ENCODE measurements around the gene CHAF1B.

Gene CHAF1B

DNA sequence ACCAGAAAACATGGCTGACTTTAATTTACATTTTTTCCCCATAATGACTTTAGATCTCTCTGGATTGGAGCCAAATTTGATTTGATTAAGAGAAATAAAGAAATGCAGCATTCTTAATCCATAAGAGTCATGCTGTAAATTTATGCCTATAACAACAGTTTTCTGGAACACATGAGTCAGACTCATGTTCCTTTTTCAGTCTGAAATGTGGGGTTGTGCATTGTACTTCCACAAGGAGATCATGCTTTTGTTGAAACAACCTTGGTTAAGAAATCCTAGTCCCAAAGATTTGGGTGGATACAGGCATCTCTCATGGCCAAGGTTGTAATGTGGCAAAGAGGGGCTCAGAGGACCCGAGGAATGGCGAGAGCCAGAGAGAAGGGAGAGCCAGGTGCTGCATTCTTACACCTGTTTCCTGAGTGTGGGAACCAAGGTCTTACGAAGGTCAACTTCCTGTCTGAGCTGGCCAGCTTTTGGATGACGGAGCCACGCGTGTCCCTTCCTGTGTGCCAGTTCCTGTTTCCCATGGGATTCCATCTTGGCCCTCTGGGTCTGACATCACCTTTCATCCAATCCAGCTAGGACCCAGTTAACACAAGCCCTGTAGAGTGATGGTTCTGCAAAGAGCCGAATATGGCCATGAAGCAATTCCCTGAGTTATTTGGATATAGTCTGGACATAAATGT is 71.7 kb downstream of the CHAF1B start:
- no peak for DNase-seq (ENCODE audit: low read depth, low spot score)
- H3K27ac ChIP-seq: no peak overlapping the region

- no peak for DNase-seq (ENCODE audit: low read depth, low spot score)
Observed at GRCh38 chr21:36459098-36459497, 73.9 kb downstream of the CHAF1B start.

DNA sequence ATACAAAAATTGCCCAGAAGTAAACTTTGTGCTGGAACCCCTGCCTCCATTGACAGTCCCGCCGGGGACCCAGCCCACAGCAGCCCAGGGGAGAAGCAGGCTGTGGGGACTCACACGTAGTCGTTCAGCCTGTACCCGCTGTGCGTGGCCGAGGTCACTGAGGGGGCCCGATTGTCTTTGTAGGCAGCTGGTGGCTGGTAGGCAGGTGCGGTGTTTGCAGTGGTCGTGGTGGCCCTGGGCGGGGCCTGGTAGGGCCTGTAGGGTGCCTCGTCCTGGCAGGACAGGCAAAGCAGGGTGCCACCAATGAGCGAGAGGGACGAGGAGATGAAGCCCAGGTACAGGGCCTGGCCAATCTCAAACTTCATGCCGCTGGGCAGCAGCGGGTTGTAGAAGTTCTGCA is 75.7 kb downstream of the CHAF1B start:
- no peak overlapping the region for H3K27ac ChIP-seq
- DNase-seq (ENCODE audit: low read depth, low spot score): no peak

More at GRCh38 chr21:36459098-36459497, 73.9 kb downstream of the CHAF1B start:
- no peak overlapping the region for H3K27ac ChIP-seq

- DNase-seq (ENCODE audit: low read depth, low spot score): no peak
- H3K27ac ChIP-seq: no peak overlapping the region
Observed at GRCh38 chr21:36461277-36461917, 76.2 kb downstream of the CHAF1B start.

GRCh38 chr21:36461918-36462486 is 76.8 kb downstream of the CHAF1B start:
- DNase-seq (ENCODE audit: low read depth, low spot score): no peak
- no peak overlapping the region for H3K27ac ChIP-seq

GRCh38 chr21:36463204-36463603 is 78.0 kb downstream of the CHAF1B start:
- no peak for DNase-seq (ENCODE audit: low read depth, low spot score)
- H3K27ac ChIP-seq: no peak overlapping the region

DNA sequence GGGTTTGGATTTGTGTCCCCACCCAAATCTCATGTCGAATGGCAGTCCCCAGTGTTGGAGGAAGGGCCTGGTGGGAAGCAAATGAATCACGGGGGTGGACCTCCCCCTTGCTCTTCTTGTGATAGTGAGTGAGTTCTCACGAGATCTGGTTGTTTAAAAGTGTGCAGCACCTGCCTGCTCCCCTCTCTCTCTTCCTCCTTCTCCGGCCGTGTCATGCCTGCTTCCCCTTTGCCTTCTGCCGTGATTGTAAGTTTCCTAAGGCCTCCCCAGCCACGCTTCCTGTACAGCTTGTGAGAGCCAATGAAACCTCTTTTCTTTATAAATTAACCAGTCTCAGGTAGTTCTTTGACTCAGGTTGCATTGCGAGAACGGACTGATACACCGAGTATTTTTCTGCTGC is 78.8 kb downstream of the CHAF1B start:
- no peak for DNase-seq (ENCODE audit: low read depth, low spot score)
- H3K27ac ChIP-seq: no peak overlapping the region

GRCh38 chr21:36464590-36464989 is 79.4 kb downstream of the CHAF1B start:
- H3K27ac ChIP-seq: no peak overlapping the region
- no peak for DNase-seq (ENCODE audit: low read depth, low spot score)

DNA sequence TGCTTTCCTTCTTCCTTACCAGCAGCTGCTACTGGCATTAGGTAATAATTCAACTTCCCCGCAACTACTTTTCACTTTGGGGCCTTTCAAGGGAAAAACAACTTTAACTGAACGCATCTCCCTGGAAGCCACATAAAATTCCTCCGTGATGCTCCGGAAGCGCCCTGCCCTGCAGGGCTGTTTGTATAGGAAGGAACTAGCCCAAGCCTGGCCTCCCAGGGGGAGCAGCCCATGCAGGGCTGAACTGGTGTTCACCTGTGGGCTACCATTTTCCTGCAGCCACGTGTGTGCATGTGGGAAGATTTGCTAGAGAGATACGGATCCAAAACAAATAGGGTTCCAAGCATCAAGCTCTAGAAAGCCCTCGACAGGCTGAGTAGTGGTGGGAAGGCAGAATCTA is 80.3 kb downstream of the CHAF1B start:
- peak overlapping the region; percentile 60 for H3K27ac ChIP-seq
- DNase-seq (ENCODE audit: low read depth, low spot score): no peak

GRCh38 chr21:36466061-36466511 is 80.9 kb downstream of the CHAF1B start:
- DNase-seq (ENCODE audit: low read depth, low spot score): no peak
- peak overlapping the region; percentile 60 for H3K27ac ChIP-seq
